ENCODE results near the gene ABCD1.
A peak's percentile ranks its signal among the peaks of the same experiment; 100 is the strongest.

The ABCD1 gene

DNA sequence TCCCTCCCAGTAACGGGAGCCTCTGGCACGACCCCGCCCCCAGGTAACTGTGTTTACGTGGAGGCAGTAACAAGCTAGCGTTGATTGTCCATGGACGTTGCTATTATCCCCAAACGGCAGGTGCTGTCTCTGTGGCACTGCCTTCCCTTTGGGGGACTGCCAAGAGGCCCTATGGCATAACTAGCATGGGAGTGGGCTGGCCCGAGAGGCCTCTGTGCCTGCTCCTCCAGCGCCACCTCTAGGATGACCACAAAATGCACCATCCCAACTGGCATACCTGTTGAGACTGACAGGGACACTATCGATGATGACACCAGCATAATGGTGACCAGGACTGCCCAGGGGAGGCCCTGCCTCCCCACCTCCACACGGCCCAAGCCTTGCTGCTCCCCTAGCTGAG, 57.7 kb downstream of the ABCD1 start:
- H3K27ac ChIP-seq = no peak overlapping the region
- DNase-seq (ENCODE audit: low read depth, low spot score) = no peak

GRCh38 chrX:153782871-153783270, 58.2 kb downstream of the ABCD1 start:
- no peak for DNase-seq (ENCODE audit: low read depth, low spot score)
- H3K27ac ChIP-seq = no peak overlapping the region

- no peak for DNase-seq (ENCODE audit: low read depth, low spot score)
- H3K27ac ChIP-seq = no peak overlapping the region
Measured at GRCh38 chrX:153783378-153784013, 58.8 kb downstream of the ABCD1 start.

DNA sequence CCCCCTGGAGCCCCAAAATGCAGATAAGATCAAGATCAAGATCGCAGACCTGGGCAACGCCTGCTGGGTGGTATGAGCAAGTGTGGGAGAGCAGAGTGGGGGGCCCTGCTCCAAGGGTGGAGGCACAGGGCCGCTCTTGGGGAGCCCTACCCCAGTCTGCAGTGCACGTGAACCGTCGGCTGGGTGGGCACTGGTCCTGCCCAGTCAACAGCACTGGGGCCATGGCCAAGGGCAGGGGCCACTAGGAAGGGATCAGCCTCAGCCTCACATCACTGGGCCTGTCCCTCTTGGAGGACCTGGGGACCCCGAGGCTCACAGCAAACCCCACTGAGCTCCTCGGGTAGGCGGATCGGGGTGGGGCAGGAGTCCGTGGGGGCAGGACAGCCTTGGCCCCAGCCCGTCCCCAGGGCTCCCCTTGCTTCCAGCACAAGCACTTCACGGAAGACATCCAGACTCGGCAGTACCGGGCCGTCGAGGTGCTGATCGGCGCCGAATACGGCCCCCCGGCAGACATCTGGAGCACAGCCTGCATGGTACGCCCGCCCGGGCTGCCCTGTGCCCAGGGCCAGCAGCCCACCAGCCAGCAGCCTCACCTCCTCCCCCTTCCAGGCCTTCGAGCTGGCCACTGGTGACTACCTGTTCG, 59.8 kb downstream of the ABCD1 start:
- no peak for DNase-seq (ENCODE audit: low read depth, low spot score)
- no peak overlapping the region for H3K27ac ChIP-seq

GRCh38 chrX:153786669-153787068, 62.0 kb downstream of the ABCD1 start:
- DNase-seq (ENCODE audit: low read depth, low spot score) = no peak
- no peak overlapping the region for H3K27ac ChIP-seq

GRCh38 chrX:153789654-153790053, 65.0 kb downstream of the ABCD1 start:
- DNase-seq (ENCODE audit: low read depth, low spot score) = no peak
- H3K27ac ChIP-seq = no peak overlapping the region

- no peak overlapping the region for H3K27ac ChIP-seq
- DNase-seq (ENCODE audit: low read depth, low spot score) = no peak
Measured at GRCh38 chrX:153791104-153791852, 66.6 kb downstream of the ABCD1 start.

DNA sequence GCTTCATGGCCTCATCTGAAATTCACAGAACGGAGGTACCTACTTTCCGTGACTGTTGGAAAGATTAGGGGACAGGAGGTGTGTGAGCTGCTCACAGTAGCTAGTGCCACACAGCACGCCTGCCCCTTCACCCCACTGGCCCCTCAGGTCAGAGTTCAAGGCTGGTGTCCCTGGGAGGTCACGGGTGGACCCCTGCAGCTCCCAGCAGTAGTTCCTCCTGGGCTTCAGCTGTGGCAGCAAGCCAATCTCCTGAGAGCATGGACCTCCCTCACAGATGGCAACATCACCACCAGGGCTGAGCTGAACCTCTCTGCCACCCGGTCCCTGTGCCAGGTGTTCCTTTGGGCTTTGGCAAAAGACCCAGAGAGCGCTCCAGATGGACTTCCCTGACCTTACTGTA, 67.7 kb downstream of the ABCD1 start:
- no peak for DNase-seq (ENCODE audit: low read depth, low spot score)
- no peak overlapping the region for H3K27ac ChIP-seq

GRCh38 chrX:153793291-153793690, 68.6 kb downstream of the ABCD1 start:
- DNase-seq (ENCODE audit: low read depth, low spot score) = no peak
- peak overlapping the region; percentile 80 for H3K27ac ChIP-seq
